Activated naive CD8-positive, alpha-beta T cell (primary cell): ENCODE measurements around the gene KLK1.

ENCODE experiments used
- H3K27ac Mint-ChIP-seq: one replicate; pipeline ENCODE4 v1.8.0; 2021; ENCODE audit warnings: mixed read lengths
- H3K27me3 Mint-ChIP-seq: one replicate; pipeline ENCODE4 v1.8.0; 2021; ENCODE audit warnings: mixed read lengths
- H3K36me3 Mint-ChIP-seq: one replicate; pipeline ENCODE4 v1.8.0; 2021; ENCODE audit warnings: mixed read lengths
- H3K4me1 Mint-ChIP-seq: one replicate; pipeline ENCODE4 v1.8.0; 2021; ENCODE audit warnings: low read depth, mixed read lengths
- H3K4me3 Mint-ChIP-seq: one replicate; pipeline ENCODE4 v1.8.0; 2021; ENCODE audit warnings: mild to moderate bottlenecking, mixed read lengths
- H3K9me3 Mint-ChIP-seq: one replicate; pipeline ENCODE4 v1.8.0; 2021; ENCODE audit warnings: low read depth, mixed read lengths

KLK1 gene

DNA sequence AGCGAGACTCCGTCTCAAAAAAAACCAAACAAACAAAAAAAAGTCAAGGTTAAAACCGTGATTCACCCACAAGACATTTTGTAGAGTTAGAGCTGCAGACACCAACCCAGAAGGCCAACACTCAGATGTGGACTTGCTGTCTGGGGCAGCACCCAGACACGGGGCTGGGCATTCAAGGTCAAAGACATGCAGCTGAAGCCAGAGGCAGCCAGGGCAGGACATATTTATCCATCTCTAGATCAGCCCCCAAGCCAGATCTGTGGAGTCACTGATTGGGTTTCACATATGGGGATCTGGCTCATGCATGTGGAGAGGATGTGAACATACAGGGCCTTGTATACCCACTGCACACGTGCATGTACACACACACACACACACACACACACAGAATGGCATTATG, 6.2 kb upstream of the KLK1 start:
- Mint-ChIP-seq H3K27ac (no peak overlapping the region), H3K9me3 (no peaks in the 10 kb centered on the region), H3K4me3 (no peak overlapping the region), H3K36me3 (no peaks in the 10 kb centered on the region), H3K4me1 (no peaks in the 10 kb centered on the region), H3K27me3 (peaks cover 26% of the 10 kb centered on the region)

DNA sequence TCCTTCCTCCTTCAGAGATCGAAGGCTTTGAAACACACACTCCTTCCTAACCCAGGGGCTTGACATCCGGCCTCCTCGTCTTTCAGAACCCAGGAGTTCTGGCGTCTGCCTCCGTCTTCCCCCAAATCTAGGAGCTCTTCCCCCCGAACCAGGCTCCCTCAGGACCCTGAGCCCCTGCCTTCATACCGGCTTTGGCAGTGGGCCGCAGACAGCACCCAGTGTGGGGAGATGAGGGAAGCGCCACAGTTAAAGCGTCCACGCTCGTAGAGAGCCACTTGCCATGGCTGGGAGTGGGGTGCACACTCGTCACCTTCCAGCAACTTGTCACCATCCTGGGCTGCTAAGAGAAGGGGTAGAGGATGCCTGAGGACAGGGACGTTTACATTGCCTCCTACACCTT, 3.9 kb upstream of the KLK1 start:
- Mint-ChIP-seq H3K9me3 (no peaks in the 10 kb centered on the region), H3K4me1 (no peaks in the 10 kb centered on the region), H3K4me3 (no peak overlapping the region), H3K27ac (no peak overlapping the region), H3K36me3 (no peaks in the 10 kb centered on the region), H3K27me3 (peaks cover 19% of the 10 kb centered on the region)

DNA sequence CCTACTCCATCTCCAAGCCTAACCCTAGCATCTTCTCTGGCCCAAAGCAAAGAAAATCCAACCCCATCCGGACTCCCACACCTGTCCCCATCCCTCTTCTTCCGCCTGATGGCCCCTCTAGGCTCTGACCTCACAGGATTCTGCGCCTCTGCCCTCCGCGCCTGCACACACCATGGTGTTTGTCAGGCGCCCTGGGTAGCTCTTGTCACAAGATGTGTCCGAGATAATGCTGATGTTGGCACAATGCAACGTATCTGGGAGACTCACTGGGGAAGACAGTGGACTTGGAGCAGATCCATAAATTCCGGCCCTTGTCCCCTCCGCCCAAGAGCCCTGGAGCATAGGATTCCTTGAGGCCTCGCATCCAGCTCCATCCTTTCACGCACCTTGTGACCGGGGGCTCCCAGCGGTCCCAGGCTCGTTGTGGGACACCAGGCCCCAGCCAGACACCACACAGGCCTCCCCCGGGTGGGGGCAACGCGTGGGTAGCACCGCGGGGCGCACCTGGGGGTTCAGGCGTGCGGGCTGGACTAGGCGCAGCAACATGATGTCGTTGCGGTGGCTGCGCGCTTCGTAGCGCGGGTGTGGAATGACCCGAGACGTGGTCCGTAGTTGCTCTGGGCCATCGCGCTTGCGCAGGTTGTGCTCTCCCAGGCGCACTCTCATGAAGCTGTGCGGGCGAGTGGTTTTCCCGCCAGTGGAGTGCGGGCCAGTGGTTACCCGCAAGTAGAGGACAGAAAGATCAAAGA, 3.1 kb upstream of the KLK1 start:
- Mint-ChIP-seq H3K4me3 (no peak overlapping the region), H3K4me1 (no peaks in the 10 kb centered on the region), H3K9me3 (no peaks in the 10 kb centered on the region), H3K27me3 (peaks cover 23% of the 10 kb centered on the region), H3K36me3 (no peaks in the 10 kb centered on the region), H3K27ac (no peak overlapping the region)

DNA sequence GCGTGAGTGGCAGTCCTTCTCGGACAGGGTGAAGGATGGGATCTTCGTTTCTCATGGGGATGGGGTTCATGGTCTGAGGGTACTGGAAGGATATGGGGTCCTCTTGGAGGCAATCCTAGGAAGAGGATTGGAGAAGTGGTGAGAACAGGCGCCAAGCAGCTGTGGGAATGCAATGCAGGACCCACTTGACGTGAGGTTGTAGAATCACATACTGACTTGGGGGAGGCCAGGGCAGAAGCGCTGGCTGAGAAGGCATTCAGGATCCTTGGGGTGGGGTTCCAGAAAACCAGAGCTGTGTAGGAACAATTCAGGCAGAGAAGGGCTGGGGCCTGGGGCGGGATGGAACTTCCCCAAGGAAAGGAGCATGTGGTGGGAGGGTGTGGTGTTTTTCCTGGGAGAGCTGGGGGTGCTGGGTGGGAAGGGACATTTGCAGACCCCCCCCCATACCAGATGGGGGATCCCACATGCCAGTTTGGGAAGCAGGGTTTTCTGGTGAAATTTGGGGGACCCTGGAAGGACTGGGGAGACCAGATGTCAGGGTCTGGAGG, 852 bp downstream of the KLK1 start:
- no peak overlapping the region for H3K4me3 Mint-ChIP-seq
- H3K27me3 Mint-ChIP-seq: peaks cover 35% of the 10 kb centered on the region
- H3K27ac Mint-ChIP-seq: no peak overlapping the region
- no peaks in the 10 kb centered on the region for H3K9me3 Mint-ChIP-seq
- peaks cover 27% of the 10 kb centered on the region for H3K4me1 Mint-ChIP-seq
- H3K36me3 Mint-ChIP-seq: peaks cover 2% of the 10 kb centered on the region

DNA sequence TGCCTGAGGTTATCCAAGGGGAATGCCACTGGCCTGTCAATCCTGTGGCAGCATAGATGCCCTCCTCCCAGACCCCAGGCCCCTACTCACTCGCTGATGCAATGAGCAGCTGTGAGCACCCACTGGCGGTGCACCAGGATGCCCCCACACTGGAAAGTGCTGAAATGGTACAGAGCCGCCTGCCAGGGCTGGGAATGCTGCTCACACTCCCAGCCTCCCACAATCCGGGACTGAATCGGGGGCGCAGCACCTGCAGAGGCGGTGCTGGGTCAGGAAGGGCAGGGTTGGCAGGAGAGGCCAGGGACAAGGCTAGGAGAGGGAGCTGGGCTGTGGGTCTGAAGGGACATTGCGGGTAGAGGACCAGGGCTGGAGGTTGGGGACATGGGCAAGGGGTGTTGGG, 2.0 kb downstream of the KLK1 start:
- Mint-ChIP-seq H3K9me3 (no peaks in the 10 kb centered on the region), H3K36me3 (peaks cover 2% of the 10 kb centered on the region), H3K27me3 (peaks cover 37% of the 10 kb centered on the region), H3K4me1 (peaks cover 36% of the 10 kb centered on the region), H3K4me3 (no peak overlapping the region), H3K27ac (no peak overlapping the region)

DNA sequence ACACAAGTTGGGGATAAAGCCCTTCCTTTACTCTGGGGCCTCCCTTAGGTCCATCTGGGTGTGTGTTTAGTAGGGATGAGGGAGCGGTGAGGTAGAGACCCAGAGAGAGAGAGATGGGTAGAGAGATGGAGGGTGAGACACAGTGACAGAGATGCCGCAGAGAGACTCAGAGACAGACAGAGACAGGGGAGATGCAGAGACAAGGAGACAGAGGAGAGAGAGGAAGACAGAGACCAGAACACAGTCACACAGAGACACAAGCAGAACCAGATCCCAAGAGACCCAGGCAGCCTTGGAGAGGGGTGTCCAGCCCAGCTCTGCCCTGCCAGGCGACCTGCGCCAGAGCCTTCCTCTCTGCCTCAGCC, 2.4 kb downstream of the KLK1 start:
- Mint-ChIP-seq H3K4me3 (no peak overlapping the region), H3K27me3 (peaks cover 39% of the 10 kb centered on the region)

DNA sequence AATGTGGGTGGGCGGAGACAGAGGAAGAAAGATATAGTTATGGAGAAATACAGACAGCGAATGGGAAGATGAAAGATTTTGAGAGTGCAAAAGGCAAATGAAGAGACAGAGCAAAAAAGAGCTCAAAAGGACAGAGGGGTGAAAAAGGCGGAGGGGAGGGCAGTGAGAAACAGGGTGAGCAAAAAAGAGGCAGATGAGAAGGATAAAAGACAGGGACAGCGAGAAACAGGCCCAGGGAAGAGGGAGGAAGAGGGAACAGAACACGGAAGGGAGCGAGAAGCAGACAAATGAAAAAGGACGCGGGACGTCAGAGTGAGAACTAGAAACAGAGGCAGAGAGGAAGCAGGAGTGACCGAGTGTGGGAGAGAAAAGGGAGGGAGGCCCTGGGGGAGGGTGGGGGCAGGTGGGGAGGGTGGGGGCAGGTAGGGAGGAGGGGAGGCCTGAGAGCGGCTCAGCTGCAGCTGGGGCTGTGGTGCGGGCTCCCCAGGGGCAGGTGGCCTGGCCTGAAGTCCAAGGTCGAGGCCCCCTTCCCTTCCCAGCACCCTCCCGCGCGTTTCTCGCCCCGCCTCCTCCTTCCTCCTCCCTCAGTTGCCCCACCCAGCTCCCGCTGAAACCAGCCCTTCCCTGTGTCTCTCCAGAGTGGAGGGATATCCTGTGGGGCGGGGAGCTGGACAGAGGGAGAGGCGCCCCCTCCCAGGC, 2.9 kb downstream of the KLK1 start:
- Mint-ChIP-seq H3K27ac (no peak overlapping the region), H3K36me3 (peaks cover 2% of the 10 kb centered on the region), H3K4me1 (peaks cover 39% of the 10 kb centered on the region), H3K4me3 (peak overlapping the region; percentile 48), H3K27me3 (peaks cover 40% of the 10 kb centered on the region), H3K9me3 (no peaks in the 10 kb centered on the region)

More for the DNA sequence above, 2.4 kb downstream of the KLK1 start:
- H3K27ac Mint-ChIP-seq: no peak overlapping the region
- H3K9me3 Mint-ChIP-seq: no peaks in the 10 kb centered on the region
- H3K36me3 Mint-ChIP-seq: peaks cover 2% of the 10 kb centered on the region
- peaks cover 38% of the 10 kb centered on the region for H3K4me1 Mint-ChIP-seq

DNA sequence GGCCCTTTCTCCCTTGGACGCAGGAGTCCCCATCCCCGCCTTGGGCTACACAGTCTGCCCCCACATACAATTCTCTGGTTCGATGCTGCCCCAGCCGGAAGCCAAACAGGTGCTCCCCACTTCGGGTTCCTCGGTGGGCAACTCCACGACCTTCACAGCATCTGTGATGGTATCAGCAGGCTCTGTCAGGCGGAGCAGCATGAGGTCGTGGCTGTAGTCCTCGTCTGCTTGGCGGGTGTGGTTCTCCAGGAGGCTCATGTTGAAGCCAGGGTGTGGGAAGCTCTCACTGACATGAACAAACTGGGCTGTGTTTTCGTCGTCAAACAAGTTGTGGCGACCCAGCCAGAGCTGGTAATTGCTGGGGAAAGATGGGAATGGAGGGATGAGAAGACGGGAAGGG, 3.5 kb downstream of the KLK1 start:
- Mint-ChIP-seq H3K9me3 (no peaks in the 10 kb centered on the region), H3K4me3 (peak overlapping the region; percentile 48), H3K4me1 (peaks cover 39% of the 10 kb centered on the region), H3K27ac (no peak overlapping the region), H3K36me3 (peaks cover 2% of the 10 kb centered on the region), H3K27me3 (peaks cover 43% of the 10 kb centered on the region)

DNA sequence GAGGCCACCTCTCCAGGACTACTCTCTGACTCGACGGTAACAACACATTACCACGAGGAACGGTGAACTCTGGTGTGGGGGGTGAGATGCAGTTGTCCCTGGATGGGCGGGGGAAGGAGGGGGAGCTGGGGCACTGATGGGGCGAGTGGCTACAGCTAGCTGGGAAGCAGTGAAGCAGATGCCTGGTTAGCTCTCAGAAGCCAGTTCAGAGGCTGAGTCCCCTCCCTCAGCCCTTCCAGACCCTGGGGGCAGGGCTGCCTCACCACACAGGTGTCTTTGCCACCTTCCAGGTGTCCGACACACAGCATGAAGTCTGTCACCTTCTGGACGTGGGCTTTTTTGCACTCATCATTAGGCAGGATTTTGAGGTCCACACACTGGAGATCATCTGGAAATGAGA, 4.0 kb downstream of the KLK1 start:
- Mint-ChIP-seq H3K9me3 (no peaks in the 10 kb centered on the region), H3K4me1 (peaks cover 39% of the 10 kb centered on the region), H3K36me3 (peaks cover 2% of the 10 kb centered on the region), H3K4me3 (no peak overlapping the region), H3K27me3 (peaks cover 46% of the 10 kb centered on the region), H3K27ac (no peak overlapping the region)

DNA sequence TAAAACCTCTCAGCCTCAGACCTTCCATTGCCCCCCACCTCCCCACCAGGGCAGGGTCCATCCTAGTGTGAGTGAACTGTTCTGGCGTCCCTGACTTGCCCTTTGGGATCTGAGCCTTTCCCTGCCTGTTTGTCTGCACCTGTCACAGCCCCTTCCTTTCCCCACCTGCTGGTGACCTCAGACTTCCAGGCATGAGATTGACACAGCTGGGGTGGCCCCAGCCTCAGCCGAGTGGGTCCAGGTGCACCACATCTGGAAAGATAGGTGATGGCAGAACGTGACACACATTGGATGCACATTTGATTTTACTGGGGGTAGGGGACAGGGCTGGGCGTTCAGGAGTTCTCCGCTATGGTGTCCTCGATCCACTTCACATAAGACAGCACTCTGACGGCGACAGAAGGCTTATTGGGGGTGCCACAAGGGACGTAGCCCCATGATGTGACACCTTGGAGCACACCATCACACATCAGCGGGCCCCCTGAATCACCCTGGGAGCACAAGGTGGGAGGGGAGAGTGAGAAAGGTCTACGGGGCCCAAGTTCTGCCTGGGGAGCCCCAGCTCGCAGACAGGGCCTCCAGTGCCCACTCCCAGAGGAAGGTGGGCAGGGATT, 4.6 kb downstream of the KLK1 start:
- peaks cover 50% of the 10 kb centered on the region for H3K27me3 Mint-ChIP-seq
- H3K9me3 Mint-ChIP-seq: no peaks in the 10 kb centered on the region
- H3K4me3 Mint-ChIP-seq: peak overlapping the region; percentile 77
- H3K27ac Mint-ChIP-seq: no peak overlapping the region
- peaks cover 39% of the 10 kb centered on the region for H3K4me1 Mint-ChIP-seq
- H3K36me3 Mint-ChIP-seq: peaks cover 2% of the 10 kb centered on the region

DNA sequence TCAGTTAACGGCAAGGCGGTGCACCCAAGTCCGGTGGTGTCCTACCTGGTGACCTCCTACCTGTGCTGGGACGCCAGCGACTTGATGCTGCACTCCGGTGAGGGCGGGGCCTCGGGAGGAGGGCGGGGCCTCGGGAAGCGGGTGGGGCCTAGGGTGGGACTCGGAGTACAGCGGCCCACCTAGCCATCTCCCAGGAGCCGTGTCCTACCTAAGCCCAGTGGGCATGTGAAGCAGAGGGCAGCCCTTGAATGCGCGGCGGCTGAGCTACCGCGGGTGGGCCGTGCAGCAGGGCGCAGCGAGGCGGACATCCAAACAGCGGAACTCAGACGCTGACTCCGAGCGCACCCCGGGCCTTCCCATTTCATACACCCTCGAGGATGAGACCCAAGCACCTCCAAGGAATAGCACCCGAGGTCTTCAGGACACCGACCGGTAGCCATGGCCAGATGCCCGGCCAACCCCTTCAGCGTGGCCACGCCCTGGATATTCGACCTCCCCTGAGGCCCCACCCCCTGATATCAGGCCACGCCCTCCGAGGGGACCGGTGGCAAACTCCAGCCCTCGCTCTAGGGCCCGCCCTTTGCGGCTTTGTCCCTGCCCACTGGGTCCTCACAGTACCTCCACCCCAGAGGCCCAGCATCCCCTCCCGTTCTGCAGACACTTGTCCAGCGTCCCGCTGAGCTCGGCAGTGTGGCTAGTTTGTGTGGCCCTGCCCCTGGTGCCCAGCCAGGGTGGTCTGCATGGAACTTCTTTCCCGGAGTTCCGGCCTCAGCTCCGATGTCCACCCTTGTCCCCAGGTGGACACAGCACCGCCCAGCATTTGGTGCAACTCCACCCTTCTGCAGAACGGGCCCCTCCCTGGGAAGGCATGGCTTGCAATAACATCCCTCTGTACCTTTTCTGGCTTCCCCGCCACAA, 5.4 kb downstream of the KLK1 start:
- Mint-ChIP-seq H3K27me3 (peaks cover 50% of the 10 kb centered on the region), H3K9me3 (no peaks in the 10 kb centered on the region), H3K4me1 (peaks cover 39% of the 10 kb centered on the region), H3K36me3 (peaks cover 2% of the 10 kb centered on the region), H3K27ac (no peak overlapping the region), H3K4me3 (peak overlapping the region; percentile 77)

DNA sequence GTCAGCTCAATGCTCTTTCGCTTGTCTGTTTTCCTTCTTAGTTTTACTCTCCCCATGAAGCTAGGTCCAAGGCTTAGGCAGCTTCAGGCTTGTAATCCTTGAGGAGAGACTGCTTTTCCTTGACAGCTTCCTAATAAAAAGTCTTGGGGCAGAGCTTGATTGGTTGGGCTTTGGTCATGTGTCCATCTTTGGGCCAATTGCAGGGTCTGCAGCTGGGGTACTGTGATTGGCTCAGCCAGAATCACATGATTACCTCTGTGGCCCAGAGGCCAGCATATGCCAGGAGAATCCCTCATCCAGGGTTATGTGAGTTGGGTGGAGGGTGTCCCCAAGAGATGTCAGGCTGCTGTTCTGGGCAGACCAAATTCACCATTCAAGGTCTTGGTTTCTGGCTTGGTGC, 8.1 kb downstream of the KLK1 start:
- H3K27me3 Mint-ChIP-seq: peaks cover 41% of the 10 kb centered on the region
- peaks cover 33% of the 10 kb centered on the region for H3K4me1 Mint-ChIP-seq
- peaks cover 2% of the 10 kb centered on the region for H3K36me3 Mint-ChIP-seq
- no peak overlapping the region for H3K27ac Mint-ChIP-seq
- no peak overlapping the region for H3K4me3 Mint-ChIP-seq
- no peaks in the 10 kb centered on the region for H3K9me3 Mint-ChIP-seq

DNA sequence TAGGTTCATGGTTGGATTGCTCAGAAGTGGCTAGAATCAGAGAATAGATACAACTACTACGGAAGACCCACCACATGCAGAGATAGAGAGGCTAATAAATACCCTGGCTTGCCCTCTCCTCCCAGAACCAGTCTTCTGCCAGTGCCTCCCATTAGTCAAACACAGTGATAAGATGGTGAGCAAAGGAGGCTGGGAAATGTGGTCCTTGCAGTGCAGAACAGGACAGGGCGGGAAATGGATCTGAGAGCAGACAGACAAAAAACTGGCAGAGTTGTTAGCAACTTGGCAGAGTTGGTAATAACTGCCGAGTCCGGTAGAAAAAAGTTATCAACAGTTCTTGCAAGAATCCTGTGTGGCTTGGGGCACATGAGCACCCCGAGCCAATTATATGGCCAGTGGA, 8.7 kb downstream of the KLK1 start:
- no peaks in the 10 kb centered on the region for H3K9me3 Mint-ChIP-seq

DNA sequence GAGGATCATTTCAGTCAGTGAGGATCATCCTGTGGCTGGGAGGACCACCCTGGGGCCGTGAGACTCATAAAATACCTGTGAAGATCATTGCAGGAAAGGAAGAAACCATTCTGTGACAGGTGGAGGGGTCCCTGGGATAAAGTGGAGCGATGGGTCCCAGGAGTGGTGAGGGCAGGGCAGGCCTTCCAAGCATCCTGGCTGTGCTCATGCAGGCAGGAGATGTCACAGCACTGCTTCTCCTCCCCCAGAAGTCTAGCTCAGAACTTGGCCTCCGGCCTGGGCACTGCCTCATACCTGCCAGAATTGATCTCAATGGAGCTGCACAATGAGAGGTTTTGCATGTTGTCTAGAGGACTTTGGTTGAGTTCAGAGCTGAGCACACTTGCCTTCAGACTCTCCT, 11.1 kb downstream of the KLK1 start:
- Mint-ChIP-seq H3K4me3 (no peak overlapping the region), H3K27me3 (peaks cover 24% of the 10 kb centered on the region), H3K9me3 (no peaks in the 10 kb centered on the region), H3K36me3 (no peaks in the 10 kb centered on the region), H3K4me1 (peaks cover 10% of the 10 kb centered on the region), H3K27ac (no peak overlapping the region)

More for the DNA sequence above, 8.7 kb downstream of the KLK1 start:
- peaks cover 27% of the 10 kb centered on the region for H3K4me1 Mint-ChIP-seq
- peaks cover 35% of the 10 kb centered on the region for H3K27me3 Mint-ChIP-seq
- H3K4me3 Mint-ChIP-seq: no peak overlapping the region
- no peak overlapping the region for H3K27ac Mint-ChIP-seq
- H3K36me3 Mint-ChIP-seq: peaks cover 2% of the 10 kb centered on the region
